ENCODE results near the gene HOXD9. TPM values are rescaled to one million over a fixed set of nuclear protein-coding genes. Genes with fewer than 3 reads are reported as not detected.
A peak's percentile ranks its signal among the peaks of the same experiment; 100 is the strongest.

HOXD9 gene
- total RNA-seq, 1 donor from 2014 or later, result not detected

- H3K27me3 Mint-ChIP-seq (ENCODE audit: insufficient read depth, low read depth), result peaks cover 89% of the 10 kb centered on the region
- H3K27ac Mint-ChIP-seq, result no peak overlapping the region
- peak; percentile 96 for TF ChIP-seq EZH2 (IDR thresholded peaks at IDR 0.05)
- peak; percentile 98 for TF ChIP-seq EZH2phosphoT487 (IDR thresholded peaks at IDR 0.05)
- TF ChIP-seq, protein P1, sequence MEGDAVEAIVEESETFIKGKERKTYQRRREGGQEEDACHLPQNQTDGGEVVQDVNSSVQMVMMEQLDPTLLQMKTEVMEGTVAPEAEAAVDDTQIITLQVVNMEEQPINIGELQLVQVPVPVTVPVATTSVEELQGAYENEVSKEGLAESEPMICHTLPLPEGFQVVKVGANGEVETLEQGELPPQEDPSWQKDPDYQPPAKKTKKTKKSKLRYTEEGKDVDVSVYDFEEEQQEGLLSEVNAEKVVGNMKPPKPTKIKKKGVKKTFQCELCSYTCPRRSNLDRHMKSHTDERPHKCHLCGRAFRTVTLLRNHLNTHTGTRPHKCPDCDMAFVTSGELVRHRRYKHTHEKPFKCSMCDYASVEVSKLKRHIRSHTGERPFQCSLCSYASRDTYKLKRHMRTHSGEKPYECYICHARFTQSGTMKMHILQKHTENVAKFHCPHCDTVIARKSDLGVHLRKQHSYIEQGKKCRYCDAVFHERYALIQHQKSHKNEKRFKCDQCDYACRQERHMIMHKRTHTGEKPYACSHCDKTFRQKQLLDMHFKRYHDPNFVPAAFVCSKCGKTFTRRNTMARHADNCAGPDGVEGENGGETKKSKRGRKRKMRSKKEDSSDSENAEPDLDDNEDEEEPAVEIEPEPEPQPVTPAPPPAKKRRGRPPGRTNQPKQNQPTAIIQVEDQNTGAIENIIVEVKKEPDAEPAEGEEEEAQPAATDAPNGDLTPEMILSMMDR (IDR thresholded peaks at IDR 0.05), result no peak
- H3K4me2 ChIP-seq, result peak overlapping the region; percentile 45
- H3K27me3 ChIP-seq, result peaks cover 100% of the 10 kb centered on the region
- H3K9me3 Mint-ChIP-seq, result no peaks in the 10 kb centered on the region
- no peaks in the 10 kb centered on the region for H3K36me3 ChIP-seq
- H3K9ac ChIP-seq, result no peak overlapping the region
- no peak overlapping the region for H2AFZ ChIP-seq (replicated peaks)
- peaks cover 20% of the 10 kb centered on the region for H3F3A ChIP-seq (ENCODE audit: low read depth)
- peak overlapping the region; percentile 62 for H3K4me3 Mint-ChIP-seq
- H3K4me1 ChIP-seq, result peaks cover 7% of the 10 kb centered on the region
- H3K79me2 ChIP-seq (ENCODE audit: low read depth), result no peaks in the 10 kb centered on the region
- no peak overlapping the region for H3K4me3 ChIP-seq
- H4K20me1 ChIP-seq (ENCODE audit: low read depth), result peaks cover 87% of the 10 kb centered on the region
- H3K36me3 Mint-ChIP-seq, result no peaks in the 10 kb centered on the region
- H3K4me1 Mint-ChIP-seq, result peaks cover 17% of the 10 kb centered on the region
- DNase-seq (ENCODE audit: low spot score), result peak; percentile 70
- no peaks in the 10 kb centered on the region for H3K9me3 ChIP-seq (ENCODE audit: low read depth)
- H3K27ac ChIP-seq, result no peak overlapping the region
Measured at GRCh38 chr2:176082824-176083751, 39.4 kb upstream of the HOXD9 start.

- peaks cover 89% of the 10 kb centered on the region for H3K27me3 Mint-ChIP-seq (ENCODE audit: insufficient read depth, low read depth)
- DNase-seq (ENCODE audit: low spot score), result no peak
- H3F3A ChIP-seq (ENCODE audit: low read depth), result peaks cover 16% of the 10 kb centered on the region
- no peak within 1 kb of the TSS for H3K27ac Mint-ChIP-seq
- TF ChIP-seq EZH2phosphoT487 (IDR thresholded peaks at IDR 0.05), result no peak
- peak within 1 kb of the TSS; percentile 62 for H3K4me3 Mint-ChIP-seq
- H3K9ac ChIP-seq, result no peak within 1 kb of the TSS
- no peaks in the 10 kb centered on the region for H3K36me3 Mint-ChIP-seq
- H4K20me1 ChIP-seq (ENCODE audit: low read depth), result peaks cover 84% of the 10 kb centered on the region
- no peaks in the 10 kb centered on the region for H3K79me2 ChIP-seq (ENCODE audit: low read depth)
- peaks cover 17% of the 10 kb centered on the region for H3K4me1 Mint-ChIP-seq
- H3K36me3 ChIP-seq, result no peaks in the 10 kb centered on the region
- no peaks in the 10 kb centered on the region for H3K9me3 Mint-ChIP-seq
- no peak within 1 kb of the TSS for H3K27ac ChIP-seq
- H3K9me3 ChIP-seq (ENCODE audit: low read depth), result no peaks in the 10 kb centered on the region
- peak within 1 kb of the TSS; percentile 45 for H3K4me2 ChIP-seq
- H3K4me3 ChIP-seq, result no peak within 1 kb of the TSS
- no peak within 1 kb of the TSS for H2AFZ ChIP-seq (replicated peaks)
- peaks cover 100% of the 10 kb centered on the region for H3K27me3 ChIP-seq
- H3K4me1 ChIP-seq, result peaks cover 7% of the 10 kb centered on the region
Measured at GRCh38 chr2:176083796-176084261, 38.7 kb upstream of the HOXD9 start, which contains the start of gene EVX2. Gene EVX2 (minus strand): TSS chr2:176083962. CDS start chr2:176083776, 186 bp downstream.

- Histone ChIP-seq H3K9me3 (ENCODE audit: low read depth) (no peaks in the 10 kb centered on the region), H3F3A (ENCODE audit: low read depth) (peaks cover 8% of the 10 kb centered on the region), H3K27ac (no peak overlapping the region), H3K79me2 (ENCODE audit: low read depth) (no peaks in the 10 kb centered on the region), H3K36me3 (no peaks in the 10 kb centered on the region), H3K9ac (no peak overlapping the region), H4K20me1 (ENCODE audit: low read depth) (peaks cover 84% of the 10 kb centered on the region), H3K4me2 (no peak overlapping the region), H3K4me3 (no peak overlapping the region), H2AFZ (replicated peaks) (no peak overlapping the region), H3K4me1 (peaks cover 7% of the 10 kb centered on the region), H3K27me3 (peaks cover 100% of the 10 kb centered on the region)
- Mint-ChIP-seq H3K9me3 (no peaks in the 10 kb centered on the region), H3K36me3 (no peaks in the 10 kb centered on the region), H3K4me3 (no peak overlapping the region), H3K27me3 (ENCODE audit: insufficient read depth, low read depth) (peaks cover 89% of the 10 kb centered on the region), H3K4me1 (peaks cover 11% of the 10 kb centered on the region), H3K27ac (no peak overlapping the region)
- DNase-seq (ENCODE audit: low spot score), result no peak
- TF ChIP-seq, protein P1 (IDR thresholded peaks at IDR 0.05), result no peak
- TF ChIP-seq EZH2 (IDR thresholded peaks at IDR 0.05), result peak; percentile 57
Measured at GRCh38 chr2:176084611-176085119, 37.9 kb upstream of the HOXD9 start.

Data from neural progenitor cell (in vitro differentiated cells).